Endodermal cell (in vitro differentiated cells): Measurements from ENCODE around the gene UGDH. TPM values are rescaled to one million over a fixed set of nuclear protein-coding genes. Genes with fewer than 3 reads are reported as not detected.
A peak's percentile ranks its signal among the peaks of the same experiment; 100 is the strongest.

Source experiments
- DNase-seq: peaks from one replicate; pipeline ENCODE4 v3.0.0-alpha.2; 2017
- H3K27ac ChIP-seq: 2 replicates; pipeline ENCODE4 v1.5.1; 2013; ENCODE audit warnings: mild to moderate bottlenecking, low read depth, low read length, moderate library complexity
- H3K27me3 ChIP-seq: 2 replicates; pipeline ENCODE4 v1.6.1; 2013; ENCODE audit warnings: mild to moderate bottlenecking, low read length, moderate library complexity; ENCODE audit not compliant: insufficient read depth, control insufficient read depth, poor library complexity, severe bottlenecking
- H3K36me3 ChIP-seq: 2 replicates; pipeline ENCODE4 v1.7.0; 2013; ENCODE audit warnings: mild to moderate bottlenecking, low read length, moderate library complexity; ENCODE audit not compliant: control insufficient read depth, insufficient read depth
- H3K4me1 ChIP-seq: one replicate; pipeline ENCODE4 v1.7.0; 2013; ENCODE audit warnings: low read length; ENCODE audit not compliant: control insufficient read depth, insufficient read depth
- H3K4me3 ChIP-seq: 2 replicates; pipeline ENCODE4 v1.5.1; 2013; ENCODE audit warnings: mild to moderate bottlenecking, low read length, moderate library complexity
- H3K9ac ChIP-seq: 2 replicates; pipeline ENCODE4 v1.6.1; 2013; ENCODE audit warnings: mild to moderate bottlenecking, low read length, moderate library complexity; ENCODE audit not compliant: poor library complexity, severe bottlenecking; ENCODE audit errors: extremely low read depth
- H3K9me3 ChIP-seq: 2 replicates; pipeline ENCODE4 v1.6.1; 2013; ENCODE audit warnings: mild to moderate bottlenecking, low read length, moderate library complexity; ENCODE audit not compliant: control insufficient read depth
- H3K27ac Mint-ChIP-seq: 2 replicates; pipeline ENCODE4 v1.8.0; 2020; ENCODE audit warnings: mixed read lengths
- H3K27me3 Mint-ChIP-seq: 2 replicates; pipeline ENCODE4 v1.8.0; 2021; ENCODE audit warnings: mild to moderate bottlenecking, mixed read lengths; ENCODE audit not compliant: insufficient read depth
- H3K36me3 Mint-ChIP-seq: 2 replicates; pipeline ENCODE4 v1.8.0; 2020; ENCODE audit warnings: low read depth, mixed read lengths
- H3K4me1 Mint-ChIP-seq: 2 replicates; pipeline ENCODE4 v1.8.0; 2020; ENCODE audit warnings: mixed read lengths
- H3K4me3 Mint-ChIP-seq: 2 replicates; pipeline ENCODE4 v1.8.0; 2020; ENCODE audit warnings: mild to moderate bottlenecking, moderate library complexity, mixed read lengths
- H3K9me3 Mint-ChIP-seq: 2 replicates; pipeline ENCODE4 v1.8.0; 2020; ENCODE audit warnings: mild to moderate bottlenecking, mixed read lengths
- WGBS, 2 experiments: methylation state at CpG; one replicate each; pipeline versions ENCODE4 v1.1.5 to v1.1.7; 2013; ENCODE audit warnings: missing lambda C conversion rate in 2 of 2, mixed read lengths in 1 of 2; ENCODE audit not compliant: insufficient coverage in 1 of 2, insufficient read length in 1 of 2; 5-methylcytosine and 5-hydroxymethylcytosine counted together
- long read RNA-seq, 4 experiments: library from polyadenylated mRNA in 2 of 4; library from RNA in 1 of 4; library from capped mRNA in 1 of 4; stranded (forward) in 3 of 4; unstranded in 1 of 4; transcript quantifications; one replicate each; pipeline ENCODE4 v2.0.0, GENCODE V29; 2020 to 2021; ENCODE audit warnings: inconsistent platforms in 1 of 4
- polyA plus RNA-seq, 2 experiments: library from polyadenylated mRNA; stranded (reverse); fragments of 50-300 nt; gene quantifications; one replicate each; pipeline ENCODE4 v1.2.3, GENCODE V29; 2013
- total RNA-seq, 2 donors: library from RNA; stranded (reverse); fragmentation: NEBNext Ultra II Directional in 1 of 2; extraction: Animal tissue kit (Norgen Biotek cat#: 25700) in 1 of 2; gene quantifications; 2 replicates in 1 of 2; 3 replicates in 1 of 2; pipeline ENCODE4 v1.2.1, GENCODE V29; 2021
- TF ChIP-seq, protein P1 (sequence below): fragments of 200-600 bp; sonication (generic); conservative IDR thresholded peaks from 2 replicates; pipeline ENCODE4 v1.5.0; 2021; ENCODE audit warnings: antibody characterized with exemption, mild to moderate bottlenecking

Gene UGDH
- 100 to 1,000 TPM; 137 to 141 TPM for total RNA-seq
- polyA plus RNA-seq (2013, experiment 1 of 2): 41.5 TPM
- 44.9 TPM for polyA plus RNA-seq (2013, experiment 2 of 2)
- long read RNA-seq, experiment 1, partial matches to known transcripts: 6 of 27 reads
- long read RNA-seq, experiment 1, other reads (novel, unspliced or antisense): 15 of 27 reads
- long read RNA-seq, experiment 2, transcript UGDH-206 (11 exons, 1,712 nt): minor isoform, 7 of 416 reads
- long read RNA-seq, experiment 2, transcript UGDH-201 (12 exons, 3,216 nt): major isoform, 370 of 416 reads
- long read RNA-seq, experiment 2, partial matches to known transcripts: 12 of 416 reads
- long read RNA-seq, experiment 2, other reads (novel, unspliced or antisense): 24 of 416 reads
- long read RNA-seq, experiment 3, transcript UGDH-206 (11 exons, 1,712 nt): minor isoform, 13 of 912 reads
- long read RNA-seq, experiment 3, transcript UGDH-201 (12 exons, 3,216 nt): major isoform, 809 of 912 reads
- long read RNA-seq, experiment 3, transcript UGDH-202 (11 exons, 2,826 nt): minor isoform, 8 of 912 reads
- long read RNA-seq, experiment 3, partial matches to known transcripts: 21 of 912 reads
- long read RNA-seq, experiment 3, other reads (novel, unspliced or antisense): 60 of 912 reads
- long read RNA-seq, experiment 4, transcript UGDH-201 (12 exons, 3,216 nt): major isoform, 45 of 74 reads
- long read RNA-seq, experiment 4, partial matches to known transcripts: 22 of 74 reads
- long read RNA-seq, experiment 4, other reads (novel, unspliced or antisense): 6 of 74 reads

DNA sequence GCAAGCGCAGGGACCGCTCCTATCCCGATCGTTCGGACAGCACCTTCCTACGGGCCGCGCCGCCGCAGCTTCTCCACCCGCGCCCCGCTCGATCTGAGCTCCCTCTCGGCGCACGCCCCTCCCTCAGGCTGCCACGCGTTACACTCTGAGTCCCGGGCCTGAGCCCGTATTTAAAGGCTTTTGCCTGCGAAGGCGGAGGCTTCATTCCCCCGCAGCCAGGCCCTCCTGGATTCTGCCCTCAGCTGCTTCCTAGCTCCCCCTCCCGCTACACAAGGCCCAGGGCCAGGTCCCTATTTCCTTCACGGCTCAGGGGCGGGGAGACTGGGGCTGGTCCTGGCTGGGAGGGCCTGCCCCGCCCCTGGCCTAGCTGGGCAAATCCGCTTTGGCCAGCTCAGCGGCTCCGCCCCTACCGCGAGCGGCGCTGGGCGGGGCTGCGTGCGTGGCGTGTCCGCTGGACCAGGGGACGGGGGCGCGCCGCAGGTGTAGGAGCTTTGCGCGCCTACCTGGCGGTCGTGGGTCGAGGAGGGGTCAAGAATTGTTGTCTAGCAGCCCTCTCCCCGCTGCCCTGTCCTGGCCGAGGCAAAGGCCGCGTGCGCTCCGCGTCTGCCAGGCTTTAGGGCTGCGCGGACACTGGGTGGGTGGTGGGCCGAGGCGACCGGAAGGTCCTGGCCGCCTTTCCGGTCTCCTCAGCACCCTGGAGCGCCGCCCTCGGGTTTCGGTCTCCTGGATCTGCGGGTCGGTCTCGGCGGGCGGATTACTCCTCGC, at the start of gene UGDH:
TSS of gene UGDH (minus strand) at position 144 of the 765 bp plus-strand sequence. CDS start 5,927 bp downstream, outside the sequence.
- H3K27ac Mint-ChIP-seq: peak within 1 kb of the TSS; percentile 96
- H3K4me1 Mint-ChIP-seq: peaks cover 13% of the 10 kb centered on the region
- peaks cover 37% of the 10 kb centered on the region for H3K9me3 Mint-ChIP-seq
- Histone ChIP-seq H3K27me3 (no peaks in the 10 kb centered on the region), H3K27ac (peak within 1 kb of the TSS; percentile 90), H3K9me3 (peaks cover 36% of the 10 kb centered on the region), H3K4me1 (no peaks in the 10 kb centered on the region), H3K4me3 (peak within 1 kb of the TSS; percentile 96), H3K9ac (peak within 1 kb of the TSS; percentile 93), H3K36me3 (peaks cover 24% of the 10 kb centered on the region)
- TF ChIP-seq, protein P1, sequence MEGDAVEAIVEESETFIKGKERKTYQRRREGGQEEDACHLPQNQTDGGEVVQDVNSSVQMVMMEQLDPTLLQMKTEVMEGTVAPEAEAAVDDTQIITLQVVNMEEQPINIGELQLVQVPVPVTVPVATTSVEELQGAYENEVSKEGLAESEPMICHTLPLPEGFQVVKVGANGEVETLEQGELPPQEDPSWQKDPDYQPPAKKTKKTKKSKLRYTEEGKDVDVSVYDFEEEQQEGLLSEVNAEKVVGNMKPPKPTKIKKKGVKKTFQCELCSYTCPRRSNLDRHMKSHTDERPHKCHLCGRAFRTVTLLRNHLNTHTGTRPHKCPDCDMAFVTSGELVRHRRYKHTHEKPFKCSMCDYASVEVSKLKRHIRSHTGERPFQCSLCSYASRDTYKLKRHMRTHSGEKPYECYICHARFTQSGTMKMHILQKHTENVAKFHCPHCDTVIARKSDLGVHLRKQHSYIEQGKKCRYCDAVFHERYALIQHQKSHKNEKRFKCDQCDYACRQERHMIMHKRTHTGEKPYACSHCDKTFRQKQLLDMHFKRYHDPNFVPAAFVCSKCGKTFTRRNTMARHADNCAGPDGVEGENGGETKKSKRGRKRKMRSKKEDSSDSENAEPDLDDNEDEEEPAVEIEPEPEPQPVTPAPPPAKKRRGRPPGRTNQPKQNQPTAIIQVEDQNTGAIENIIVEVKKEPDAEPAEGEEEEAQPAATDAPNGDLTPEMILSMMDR: no peak
- WGBS, 2 experiments: 0% methylated on average over 16 to 73 of the region's 73 CpGs
- no peaks in the 10 kb centered on the region for H3K27me3 Mint-ChIP-seq
- DNase-seq: peak; percentile 98
- peaks cover 38% of the 10 kb centered on the region for H3K36me3 Mint-ChIP-seq
- H3K4me3 Mint-ChIP-seq: peak within 1 kb of the TSS; percentile 95

DNA sequence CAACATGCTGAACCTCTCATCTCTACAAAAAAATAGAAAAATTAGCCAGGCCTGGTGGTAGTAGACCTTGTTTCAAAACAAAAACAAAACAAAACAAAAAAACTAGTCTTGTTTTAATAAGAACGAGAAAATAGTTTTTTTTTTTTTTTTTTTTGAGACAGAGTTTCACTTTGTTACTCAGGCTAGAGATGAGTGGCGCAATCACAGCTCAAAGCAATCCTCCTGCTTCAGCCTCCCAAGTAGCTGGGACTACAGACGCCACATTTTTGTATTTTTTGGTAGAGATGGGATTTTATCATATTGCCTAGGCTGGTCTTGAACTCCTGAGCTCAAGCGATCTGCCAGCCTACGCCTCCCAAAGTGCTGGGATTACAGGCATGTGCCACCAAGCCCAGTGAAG, 47.7 kb upstream of the UGDH start:
- 90 to 98% methylated on average over 3 to 5 of the region's 5 CpGs for WGBS, 2 experiments
- DNase-seq: no peak
- no peaks in the 10 kb centered on the region for H3K36me3 ChIP-seq
- Mint-ChIP-seq H3K27me3 (no peaks in the 10 kb centered on the region), H3K27ac (no peak overlapping the region), H3K4me3 (no peak overlapping the region), H3K4me1 (peaks cover 1% of the 10 kb centered on the region), H3K36me3 (peaks cover 9% of the 10 kb centered on the region), H3K9me3 (no peaks in the 10 kb centered on the region)
- no peaks in the 10 kb centered on the region for H3K9me3 ChIP-seq
- H3K4me3 ChIP-seq: no peak overlapping the region
- H3K9ac ChIP-seq: no peak overlapping the region
- H3K4me1 ChIP-seq: no peaks in the 10 kb centered on the region
- H3K27me3 ChIP-seq: no peaks in the 10 kb centered on the region
- TF ChIP-seq, protein P1: no peak
- no peak overlapping the region for H3K27ac ChIP-seq

DNA sequence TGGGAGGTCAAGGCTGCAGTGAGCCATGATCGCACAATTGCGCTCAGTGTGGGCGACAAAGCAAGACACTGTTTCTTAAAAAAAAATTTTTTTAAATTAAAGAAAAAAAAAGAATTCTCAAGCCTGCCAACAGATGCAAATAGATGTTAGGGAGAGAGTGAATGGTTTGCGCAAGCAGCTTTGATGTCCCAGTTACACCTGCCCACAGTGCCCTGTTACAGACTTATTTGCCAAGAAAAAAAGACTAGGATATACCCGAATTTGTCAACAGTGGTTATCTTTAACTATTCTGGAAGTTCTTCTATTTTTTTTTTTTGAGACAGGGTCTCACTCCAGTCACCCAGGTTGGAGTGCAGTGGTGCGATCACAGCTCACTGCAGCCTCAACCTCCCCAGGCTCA, 44.3 kb upstream of the UGDH start:
- no peak overlapping the region for H3K4me3 ChIP-seq
- H3K9me3 Mint-ChIP-seq: peaks cover under 1% of the 10 kb centered on the region
- TF ChIP-seq, protein P1: no peak
- H3K4me1 Mint-ChIP-seq: peaks cover 5% of the 10 kb centered on the region
- no peaks in the 10 kb centered on the region for H3K36me3 ChIP-seq
- H3K27me3 Mint-ChIP-seq: no peaks in the 10 kb centered on the region
- 91 to 95% methylated on average over 4 of the region's 6 CpGs for WGBS, 2 experiments
- H3K4me3 Mint-ChIP-seq: no peak overlapping the region
- H3K4me1 ChIP-seq: no peaks in the 10 kb centered on the region
- no peak for DNase-seq
- H3K9me3 ChIP-seq: no peaks in the 10 kb centered on the region
- peaks cover 12% of the 10 kb centered on the region for H3K36me3 Mint-ChIP-seq
- no peak overlapping the region for H3K9ac ChIP-seq
- no peaks in the 10 kb centered on the region for H3K27me3 ChIP-seq
- H3K27ac ChIP-seq: no peak overlapping the region
- H3K27ac Mint-ChIP-seq: no peak overlapping the region
